ENCODE results near the gene GRIK3.

The GRIK3 gene

DNA sequence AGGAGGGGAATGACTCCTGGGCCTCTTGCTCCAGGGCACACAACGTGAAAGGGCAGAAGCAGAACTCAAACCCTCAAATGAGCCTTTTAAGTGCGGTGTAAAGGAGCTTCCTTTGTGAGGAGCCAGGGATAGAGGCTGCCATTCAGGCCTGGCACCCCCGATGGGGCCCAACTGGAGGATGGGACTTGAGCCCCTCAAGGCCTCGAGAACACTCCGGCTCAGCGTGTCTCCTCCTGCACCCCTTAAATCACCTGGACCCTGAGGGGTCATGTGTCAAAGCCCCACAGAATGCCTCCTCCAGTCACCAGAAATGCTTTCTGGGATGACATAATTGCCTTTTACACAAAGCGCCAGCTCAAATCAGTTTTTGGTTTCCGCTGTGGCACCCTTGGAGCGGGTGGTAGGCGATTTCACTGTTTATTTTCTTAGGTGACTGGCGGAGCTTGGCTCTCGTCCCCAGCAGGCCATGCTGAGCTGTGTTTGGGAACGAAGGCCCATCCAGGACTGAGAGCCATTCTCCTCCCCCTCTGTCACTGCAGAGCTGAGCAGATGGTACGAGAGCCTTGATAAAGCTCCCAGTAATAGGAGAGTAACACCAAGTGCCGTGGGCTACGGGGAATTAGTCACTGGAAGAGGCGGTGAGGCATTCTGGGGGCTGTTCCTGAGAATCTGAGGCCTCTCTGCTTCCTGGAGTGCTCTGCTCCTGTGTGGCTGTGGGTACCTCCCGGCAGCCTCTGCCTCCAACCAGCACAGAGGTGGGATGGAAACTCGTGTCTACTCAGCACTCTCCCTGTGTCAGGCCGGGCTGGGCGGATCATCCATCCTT is 163.0 kb downstream of the GRIK3 start:
- DNase-seq = peak; percentile 35

DNA sequence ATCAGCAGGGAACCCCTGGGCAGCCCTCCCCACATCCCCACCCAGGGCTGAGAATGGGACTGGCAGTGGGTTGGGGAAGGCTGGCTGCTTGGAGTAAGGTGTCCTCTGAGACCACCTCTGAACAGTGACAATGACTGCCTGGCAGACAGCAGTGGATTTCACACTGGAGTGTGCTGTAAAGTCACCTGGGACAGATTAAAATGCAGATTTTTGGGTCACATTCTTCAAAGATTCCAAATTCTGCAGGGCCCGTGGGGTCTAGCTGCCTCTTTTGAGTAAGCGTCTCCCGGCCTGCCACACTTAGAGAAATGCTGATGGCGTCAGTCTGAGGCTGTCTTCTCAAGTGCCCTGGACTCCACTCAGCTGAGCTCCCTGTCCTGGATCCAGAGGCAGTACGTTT is 164.5 kb downstream of the GRIK3 start:
- DNase-seq = no peak

DNA sequence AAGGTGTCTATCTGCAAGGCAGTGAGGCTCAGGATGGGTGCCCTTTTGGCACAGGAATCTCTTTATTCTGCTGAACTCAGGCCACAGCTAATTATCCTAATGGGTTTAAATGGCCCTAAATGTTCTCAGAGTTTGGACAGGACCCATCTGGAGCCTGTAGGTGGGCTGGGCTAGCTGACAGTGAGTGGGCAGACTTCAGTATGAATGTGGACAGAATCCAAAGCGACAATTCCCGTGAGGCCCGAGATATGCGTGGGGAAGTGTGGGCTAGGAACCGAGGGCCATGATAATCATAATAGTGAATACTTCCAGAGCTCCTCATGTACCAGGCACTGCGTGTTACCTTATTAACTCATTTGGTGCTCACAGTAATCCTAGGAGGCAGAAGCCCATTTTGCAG is 165.3 kb downstream of the GRIK3 start:
- DNase-seq = no peak

DNA sequence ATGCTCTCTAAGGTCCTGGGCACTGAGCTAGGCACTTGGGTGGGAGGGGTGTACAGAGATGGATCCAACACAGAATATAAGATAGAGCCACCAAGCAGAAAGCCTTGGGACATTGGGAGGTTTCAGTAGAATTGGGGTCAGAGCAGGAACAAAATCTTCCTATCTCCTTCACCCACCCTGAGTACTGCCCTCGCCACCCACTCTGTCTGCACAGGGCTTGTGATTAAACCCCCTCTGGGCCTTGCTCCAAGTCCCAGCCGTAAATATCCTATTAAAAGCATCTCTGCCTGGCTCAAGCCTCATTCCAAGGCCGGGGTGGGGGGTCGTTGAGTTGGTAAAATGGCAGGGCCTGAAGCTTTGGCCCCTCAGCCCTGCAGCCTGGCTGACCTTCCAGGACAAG is 166.7 kb downstream of the GRIK3 start:
- DNase-seq = no peak

DNA sequence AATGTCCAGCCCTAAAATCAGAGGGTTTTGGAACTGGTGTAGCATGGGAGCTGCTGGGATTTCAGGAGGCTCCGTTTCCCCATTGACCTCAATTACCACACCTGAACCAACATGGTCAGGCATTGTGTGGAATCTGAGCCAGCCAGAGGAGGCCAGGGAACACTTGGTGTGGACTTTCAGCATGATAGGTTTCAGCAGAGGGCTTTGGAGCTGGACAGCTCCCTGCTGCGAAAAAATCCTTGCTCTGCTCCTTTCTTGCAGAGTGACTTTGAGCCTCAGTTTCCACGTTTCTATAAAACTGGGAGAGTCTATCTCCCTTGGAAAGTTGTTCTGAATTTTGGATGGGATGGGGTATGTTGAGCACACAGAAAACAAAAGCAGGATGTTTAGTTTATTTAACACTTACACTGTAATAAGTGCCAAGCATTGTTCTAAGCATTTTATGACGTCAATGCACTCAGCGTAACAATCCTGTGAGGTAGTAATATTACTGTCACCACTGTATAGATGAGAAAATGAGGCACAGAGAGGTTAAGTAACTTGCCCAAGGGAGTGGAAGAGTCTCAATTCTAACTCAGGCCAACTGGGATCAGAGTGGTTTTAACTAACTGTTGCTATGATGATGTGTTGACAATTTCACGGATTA is 168.0 kb downstream of the GRIK3 start:
- DNase-seq = no peak

DNA sequence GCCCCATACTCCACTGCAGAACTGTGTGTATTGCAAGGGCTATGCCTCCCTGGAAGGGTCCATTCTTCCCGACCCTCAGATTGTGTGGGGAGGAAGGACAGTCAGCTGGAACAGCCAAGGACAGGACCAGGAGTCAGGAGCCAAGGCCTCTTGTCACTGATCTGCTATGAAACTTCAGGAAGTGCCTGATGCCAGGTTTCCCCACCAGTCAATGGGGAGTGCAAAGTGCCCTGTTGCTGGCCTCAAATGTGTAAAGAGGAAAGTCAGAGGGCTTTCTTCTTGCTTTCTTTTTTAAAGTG is 168.8 kb downstream of the GRIK3 start:
- no peak for DNase-seq

DNA sequence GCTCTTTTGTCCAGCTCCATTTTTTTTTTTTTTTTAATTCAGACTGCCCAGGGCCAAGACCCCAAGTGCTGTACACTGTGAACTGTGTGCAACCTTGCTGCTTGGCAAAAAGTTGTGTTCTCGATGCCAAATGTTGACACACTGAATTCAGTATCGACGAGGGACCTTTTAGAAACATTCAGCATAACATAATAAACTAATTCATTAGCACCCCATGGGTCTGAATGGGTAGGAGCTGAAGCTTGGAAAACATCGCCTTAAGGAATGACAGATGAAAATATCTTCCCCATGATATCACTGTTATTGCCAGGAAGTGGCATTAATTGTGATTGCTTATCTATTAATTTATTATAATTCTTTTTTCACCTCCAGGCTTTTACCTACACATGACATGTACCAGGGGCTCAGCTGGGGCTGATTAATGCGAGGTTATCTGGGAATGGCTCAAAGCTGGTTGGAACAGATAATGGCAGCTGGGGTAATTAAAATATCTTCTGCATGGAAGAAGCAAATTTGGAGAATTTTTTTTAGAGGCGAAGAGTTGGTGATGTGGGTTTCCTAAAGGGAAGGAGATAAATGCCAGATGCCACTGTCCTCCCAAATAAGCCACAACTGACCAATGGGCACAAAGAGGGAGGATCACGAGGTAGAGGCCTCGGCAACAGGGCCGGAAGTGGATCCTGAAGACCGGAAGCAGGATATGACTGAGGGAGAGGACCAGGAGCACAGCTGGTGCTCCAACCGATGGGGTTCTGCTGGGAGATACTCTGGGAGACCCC is 169.3 kb downstream of the GRIK3 start:
- no peak for DNase-seq

DNA sequence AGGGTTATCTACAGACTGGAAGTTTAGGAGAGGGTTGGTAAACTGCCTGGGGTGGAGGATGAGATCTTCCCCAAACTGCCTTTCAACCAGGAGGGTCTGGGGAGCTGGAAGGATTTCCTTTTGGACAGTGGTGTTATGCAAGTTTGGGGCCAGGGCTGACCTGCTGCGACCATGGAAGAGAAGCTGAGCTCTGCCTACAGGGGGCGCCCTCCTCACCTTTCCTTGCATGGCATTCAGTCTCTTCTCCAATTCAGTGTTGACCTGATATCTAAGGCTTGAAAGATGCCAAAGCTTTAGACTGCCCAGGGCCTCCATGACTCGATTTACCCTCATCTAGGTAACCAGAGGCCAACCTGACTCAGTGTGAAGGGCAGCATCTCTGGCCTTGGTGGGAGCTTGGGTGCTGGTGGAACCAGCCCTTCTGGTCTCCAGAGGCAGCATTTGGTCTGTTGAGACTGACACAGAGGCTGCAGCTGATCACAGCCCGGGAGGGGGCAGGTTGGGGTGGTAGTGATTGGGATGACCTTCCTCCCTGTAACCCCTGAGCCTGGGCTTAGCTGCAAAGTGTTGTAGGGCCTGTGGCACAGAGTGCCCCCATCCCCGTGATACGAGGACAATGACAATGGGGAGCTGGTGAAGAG is 170.0 kb downstream of the GRIK3 start:
- no peak for DNase-seq

DNA sequence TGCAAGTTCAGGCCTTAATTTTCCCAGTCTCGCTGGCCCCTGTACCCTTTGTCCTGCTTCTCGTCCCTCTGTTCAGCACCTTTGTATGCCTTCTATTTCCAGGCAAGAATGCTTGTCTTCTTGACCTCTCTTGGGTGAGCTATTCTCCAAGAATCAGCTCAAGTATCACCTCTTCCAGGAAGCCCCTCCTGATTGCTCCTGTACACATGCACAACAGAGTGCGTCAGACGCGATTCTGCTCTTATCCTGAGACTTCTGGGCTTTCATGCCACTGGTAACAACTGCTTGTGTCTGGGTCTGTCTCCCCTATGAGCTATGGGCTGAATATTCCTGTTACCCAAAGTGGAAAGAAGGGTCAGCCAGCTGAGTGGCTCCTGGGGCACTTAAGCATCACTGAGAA is 170.8 kb downstream of the GRIK3 start:
- no peak for DNase-seq

DNA sequence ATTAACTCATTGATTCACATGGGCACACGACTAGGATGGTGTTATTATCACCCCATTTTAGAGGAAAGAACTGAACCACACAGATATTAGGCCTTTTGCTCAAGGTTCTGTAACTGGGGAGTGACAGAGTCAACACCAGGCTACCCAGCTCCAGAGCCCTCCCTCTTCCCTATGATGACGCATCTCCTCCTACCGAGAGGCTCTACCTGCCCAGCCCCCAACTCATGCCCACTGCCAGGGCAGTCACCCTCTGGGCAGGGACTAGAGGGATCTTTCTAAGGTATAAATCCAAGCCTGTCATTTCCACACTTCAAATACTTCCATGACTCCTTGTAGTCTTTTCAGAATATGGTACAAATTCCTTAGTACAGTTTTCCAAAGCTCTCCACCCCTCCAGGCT is 171.3 kb downstream of the GRIK3 start:
- DNase-seq = no peak

DNA sequence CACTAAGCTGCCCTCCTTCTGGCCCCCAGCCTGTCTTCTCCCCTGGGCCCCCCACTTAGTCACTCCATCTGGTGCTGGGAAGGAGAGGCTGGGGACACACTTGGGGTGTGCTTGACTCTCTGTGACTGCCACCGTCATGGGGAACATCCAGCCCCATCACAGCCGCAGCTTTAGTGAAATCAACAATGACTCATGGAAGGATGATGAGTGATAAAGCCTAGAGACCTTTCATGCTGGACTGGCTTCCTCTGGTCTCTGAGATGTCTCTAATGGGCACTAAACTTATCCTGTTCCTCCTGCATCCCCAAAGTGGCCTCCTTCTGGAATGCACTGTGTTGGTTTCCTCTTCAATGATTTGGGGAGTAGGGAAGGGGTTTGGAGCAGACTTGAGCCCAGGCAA is 172.9 kb downstream of the GRIK3 start:
- no peak for DNase-seq

DNA sequence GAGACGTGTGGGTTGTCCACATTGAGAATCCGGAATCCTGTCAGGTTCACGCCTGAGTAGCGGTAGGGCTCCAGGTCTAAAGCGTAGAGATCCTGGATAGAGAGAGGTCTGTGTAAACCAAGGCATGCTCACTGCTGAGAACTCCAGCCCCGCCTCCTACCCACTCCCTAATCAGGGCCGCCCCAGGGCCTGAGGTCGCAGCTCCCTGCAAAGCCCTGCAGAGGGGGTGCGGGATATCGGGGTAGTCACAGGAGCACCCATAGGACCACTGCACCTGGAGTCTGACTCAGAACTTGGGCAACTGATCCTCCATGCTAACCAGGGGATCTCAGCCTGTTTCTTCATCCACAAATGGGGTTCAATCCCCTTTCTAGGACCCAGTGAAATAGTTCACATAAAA is 174.4 kb downstream of the GRIK3 start:
- DNase-seq = no peak

DNA sequence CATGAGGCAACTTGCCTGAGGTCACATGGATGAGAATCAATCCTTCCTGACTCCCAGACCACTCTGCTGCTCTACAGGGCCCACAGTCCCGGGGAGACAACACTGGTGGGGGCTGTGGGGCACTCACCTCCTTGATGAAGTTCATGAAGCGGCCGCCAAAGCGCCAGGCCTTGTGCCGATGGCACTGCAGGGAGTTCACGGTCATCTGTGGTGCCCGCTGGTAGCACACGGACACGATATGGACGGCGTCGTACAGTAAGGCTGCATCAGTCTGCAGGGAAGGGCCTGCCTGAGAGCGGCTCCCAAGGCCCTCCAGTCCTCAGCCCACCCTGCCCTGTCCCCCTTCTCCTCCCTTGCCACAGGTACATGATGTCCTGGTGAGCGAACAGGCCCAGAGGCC is 175.3 kb downstream of the GRIK3 start:
- DNase-seq = no peak

DNA sequence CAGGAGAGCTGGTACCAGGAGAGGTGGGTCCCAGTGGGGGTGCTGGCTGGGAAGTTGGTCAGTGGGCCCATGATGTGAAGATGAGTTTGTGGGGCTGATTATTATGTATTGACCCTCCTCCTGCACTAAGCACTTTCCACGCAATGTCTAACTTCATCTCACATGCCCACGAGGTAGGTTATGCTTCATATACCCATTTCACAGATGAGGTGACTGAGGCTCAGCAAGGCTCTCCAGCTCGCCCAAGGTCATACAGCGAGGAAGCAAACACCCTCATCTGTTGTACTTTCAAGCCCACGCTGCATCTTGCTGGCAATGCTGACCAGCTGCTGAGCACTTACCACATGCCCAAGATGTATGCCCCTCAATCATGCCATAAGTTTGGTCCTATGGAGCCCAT is 175.8 kb downstream of the GRIK3 start:
- no peak for DNase-seq

DNA sequence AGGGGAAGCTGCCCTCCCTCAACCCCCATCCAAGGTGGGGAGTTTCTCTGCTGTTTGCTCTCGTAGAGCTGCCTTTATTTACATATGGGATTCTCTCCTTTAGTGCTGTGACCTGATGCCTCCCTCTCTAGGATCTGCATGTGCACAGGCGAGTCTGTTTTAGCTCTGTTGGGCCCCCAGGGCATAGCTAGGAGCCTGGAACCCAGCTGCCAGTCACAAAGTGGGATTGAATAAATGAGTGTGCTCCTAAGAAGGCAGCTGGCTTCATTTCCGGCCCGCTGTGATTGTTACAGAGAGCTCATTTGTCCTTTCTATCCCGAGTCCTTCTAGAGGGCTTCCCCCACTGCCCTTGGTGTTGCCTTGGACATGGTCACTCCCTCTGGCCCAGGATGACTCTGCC is 176.6 kb downstream of the GRIK3 start:
- DNase-seq = no peak

DNA sequence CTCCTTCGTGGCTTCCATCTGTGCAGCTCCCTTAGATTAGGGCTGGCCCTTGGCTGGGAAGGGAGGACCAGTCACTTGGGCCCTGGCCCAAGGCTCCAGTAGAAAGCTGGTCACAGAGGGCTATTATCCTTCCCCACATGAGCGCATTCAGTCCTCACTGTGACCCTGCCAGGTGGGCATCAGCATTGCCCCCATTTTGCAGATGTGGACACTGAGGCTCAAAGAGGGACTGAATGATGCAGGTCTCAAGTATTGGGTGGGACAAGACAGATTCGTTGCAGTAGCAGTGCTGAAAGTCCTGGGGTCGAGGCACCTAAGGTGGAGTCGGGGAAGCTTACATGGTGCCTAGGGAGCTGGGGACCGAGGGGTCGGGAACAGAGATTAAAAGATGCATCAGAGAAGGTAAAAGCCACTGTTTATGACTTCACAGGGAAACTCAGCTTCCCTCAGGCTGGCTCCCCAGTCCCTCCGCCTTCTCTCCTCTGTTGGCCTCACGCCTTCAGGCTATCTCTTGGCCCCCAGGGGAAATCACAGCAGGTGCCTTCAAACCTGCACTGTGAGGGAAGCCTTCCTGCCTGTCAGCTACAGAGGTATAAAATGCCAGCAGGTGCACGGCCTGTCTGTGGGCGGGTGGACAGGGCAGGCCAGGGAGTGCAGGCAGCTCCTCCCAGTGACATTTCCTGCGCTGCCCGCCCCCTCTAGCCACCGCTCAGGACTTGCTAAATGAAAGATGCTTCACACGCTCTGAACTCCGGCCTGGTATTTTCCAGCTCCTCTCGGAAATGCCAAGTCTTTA is 178.4 kb downstream of the GRIK3 start:
- no peak for DNase-seq

DNA sequence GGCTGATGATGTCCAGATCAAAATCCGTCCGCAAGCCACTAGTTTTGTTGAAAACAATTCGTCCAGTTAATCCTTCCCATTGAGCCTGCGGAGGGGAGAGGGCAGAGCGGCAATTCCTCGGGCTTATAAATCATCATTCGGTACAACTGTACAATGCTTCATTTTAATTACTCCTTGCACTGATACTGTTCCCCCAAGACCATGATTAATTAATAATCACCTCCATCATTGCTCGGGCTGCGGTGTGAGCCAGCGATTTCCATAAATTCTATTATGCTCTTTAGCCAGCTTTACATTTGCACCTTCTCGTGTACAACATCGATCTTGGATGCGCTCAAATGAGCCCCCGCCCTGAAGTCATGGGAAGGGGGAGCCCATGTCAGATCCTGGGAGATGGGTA is 180.7 kb downstream of the GRIK3 start:
- DNase-seq = no peak

DNA sequence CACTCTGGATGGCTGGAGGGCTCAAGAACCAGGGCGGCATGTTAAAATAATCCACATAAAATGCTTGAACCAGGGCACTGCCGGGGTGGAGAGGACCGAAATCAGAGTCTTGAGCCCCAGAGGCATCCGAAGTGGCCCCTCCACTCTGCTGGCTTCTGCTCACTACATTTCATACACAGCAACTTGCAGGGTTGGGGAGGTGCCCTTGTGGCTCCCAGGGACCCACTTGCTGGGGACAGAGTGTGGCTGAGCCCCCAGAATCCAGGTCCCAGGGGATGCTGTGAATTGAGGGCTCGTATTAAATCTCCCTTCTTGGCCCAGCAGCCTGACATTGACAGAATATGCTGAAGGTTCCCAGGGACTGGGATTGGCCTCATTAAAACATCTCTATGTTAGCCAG is 181.7 kb downstream of the GRIK3 start:
- no peak for DNase-seq

DNA sequence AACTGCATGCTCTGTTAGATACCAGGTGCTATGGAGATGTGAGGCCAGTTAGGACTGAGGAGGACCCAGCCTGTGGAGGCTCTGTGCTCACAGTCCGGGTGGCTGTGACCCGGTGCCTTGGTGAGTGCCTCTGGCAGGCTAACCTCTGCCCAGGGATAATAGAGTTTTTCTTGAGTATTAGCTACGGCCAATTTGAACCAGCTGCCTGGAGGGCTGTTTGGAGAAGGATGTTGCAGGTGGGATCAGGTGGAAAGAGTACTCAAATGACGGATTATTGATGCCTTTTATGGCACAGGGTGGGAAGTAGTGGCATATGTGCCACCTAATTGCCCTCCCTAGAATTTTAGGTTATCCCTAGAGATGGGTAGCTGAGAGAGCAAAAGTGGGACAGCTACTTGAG is 182.7 kb downstream of the GRIK3 start:
- DNase-seq = no peak

DNA sequence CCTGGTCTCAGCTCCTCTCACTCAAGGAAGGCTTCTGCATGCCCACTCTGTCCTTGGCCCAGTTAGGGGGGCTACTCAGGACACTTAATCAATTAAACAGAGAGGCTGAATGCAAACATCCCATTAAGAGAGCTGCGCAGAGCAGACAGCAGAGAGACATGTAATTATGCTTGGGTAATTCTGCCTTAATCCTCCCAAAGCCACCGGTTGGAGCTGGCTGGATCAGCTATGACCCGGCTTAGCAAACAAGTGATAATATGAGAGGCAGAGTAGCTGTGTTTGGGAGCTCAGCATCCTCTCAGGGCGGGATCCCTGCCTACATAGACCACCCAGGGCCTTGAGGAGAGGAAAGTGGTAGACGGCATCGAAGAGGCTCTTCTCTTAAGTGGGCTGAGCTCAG is 183.2 kb downstream of the GRIK3 start:
- DNase-seq = no peak

DNA sequence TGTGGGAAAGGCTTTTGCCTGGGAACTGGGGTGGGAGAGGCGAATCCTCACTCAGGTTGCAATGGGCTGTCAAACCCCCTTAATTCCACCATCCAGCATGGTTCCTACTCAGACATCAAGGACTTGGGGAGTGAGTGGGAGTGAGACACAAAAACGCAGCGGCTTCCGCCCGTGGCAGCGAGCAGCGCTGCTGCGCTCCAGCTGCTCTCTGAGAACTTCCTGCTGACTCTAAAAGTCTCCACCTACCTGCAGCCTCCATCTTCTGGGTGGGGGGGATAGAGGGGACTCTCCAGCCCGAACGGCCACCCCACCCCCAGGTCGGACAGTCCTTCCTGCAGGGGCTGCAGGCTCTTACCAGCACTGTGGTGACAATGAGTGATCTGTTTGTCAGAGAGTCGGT is 184.4 kb downstream of the GRIK3 start:
- no peak for DNase-seq

DNA sequence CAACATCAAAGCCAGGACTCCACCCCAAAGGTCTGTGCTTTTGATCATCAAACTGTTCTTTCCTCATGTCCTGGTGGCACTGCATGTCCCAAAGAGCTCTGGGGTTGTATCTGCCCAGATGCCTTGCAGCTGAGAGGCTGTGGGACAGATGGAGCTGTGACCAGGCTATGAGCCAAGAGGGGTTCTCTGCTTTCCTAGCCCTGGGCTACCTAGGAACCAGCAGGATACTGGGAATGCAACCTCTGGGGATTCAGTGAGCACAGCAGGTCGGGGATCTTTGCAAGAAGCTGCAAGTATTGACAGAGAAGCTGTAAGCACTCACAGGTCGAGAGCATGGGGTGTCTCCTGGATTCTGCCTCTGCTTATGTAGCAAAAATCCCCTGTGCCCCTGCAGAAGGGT is 186.6 kb downstream of the GRIK3 start:
- no peak for DNase-seq

DNA sequence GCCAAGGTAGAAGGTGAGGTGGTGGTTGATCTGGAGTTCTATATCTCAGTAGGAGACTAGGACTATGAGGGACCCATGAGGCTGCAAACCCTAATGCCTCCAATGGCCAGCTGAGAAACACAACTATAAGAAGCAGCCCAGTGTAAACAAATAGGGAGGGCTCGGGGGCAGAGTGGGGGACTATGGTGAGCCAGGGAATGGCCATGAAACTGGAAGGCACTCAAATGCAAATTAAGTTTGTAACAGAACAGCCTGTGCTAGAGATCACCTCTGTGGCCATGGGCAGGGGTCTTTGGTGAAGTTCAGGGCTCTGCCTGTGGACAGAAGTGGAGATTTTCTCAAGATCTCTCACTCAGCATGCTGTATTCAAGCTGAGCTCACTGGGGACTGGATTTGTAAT is 187.1 kb downstream of the GRIK3 start:
- no peak for DNase-seq
